Measurements from ENCODE around the gene RELCH. TPM values are rescaled to one million over a fixed set of nuclear protein-coding genes. Genes with fewer than 3 reads are reported as not detected.

The RELCH gene
- total and polyA plus RNA-seq, 8 donors, result 23.8 to 40.7 (median 34.1) TPM

GRCh38 chr18:62321201-62321600 is 134.1 kb downstream of the RELCH start:
- ATAC-seq, result no peak
- Histone ChIP-seq H3K27me3 (peaks cover 12 to 45% of the 10 kb centered on the region in 2 donors), H3K36me3 (no peaks in the 10 kb centered on the region), H3K4me1 (peaks cover 0 to 17% of the 10 kb centered on the region in 2 donors), H3K9me3 (no peaks in the 10 kb centered on the region), H3K4me3 (no peak overlapping the region), H3K27ac (no peak overlapping the region)
- intact Hi-C loops (cut with DNase I), result no loop called here
- no peak for DNase-seq
- TF ChIP-seq, protein P1, sequence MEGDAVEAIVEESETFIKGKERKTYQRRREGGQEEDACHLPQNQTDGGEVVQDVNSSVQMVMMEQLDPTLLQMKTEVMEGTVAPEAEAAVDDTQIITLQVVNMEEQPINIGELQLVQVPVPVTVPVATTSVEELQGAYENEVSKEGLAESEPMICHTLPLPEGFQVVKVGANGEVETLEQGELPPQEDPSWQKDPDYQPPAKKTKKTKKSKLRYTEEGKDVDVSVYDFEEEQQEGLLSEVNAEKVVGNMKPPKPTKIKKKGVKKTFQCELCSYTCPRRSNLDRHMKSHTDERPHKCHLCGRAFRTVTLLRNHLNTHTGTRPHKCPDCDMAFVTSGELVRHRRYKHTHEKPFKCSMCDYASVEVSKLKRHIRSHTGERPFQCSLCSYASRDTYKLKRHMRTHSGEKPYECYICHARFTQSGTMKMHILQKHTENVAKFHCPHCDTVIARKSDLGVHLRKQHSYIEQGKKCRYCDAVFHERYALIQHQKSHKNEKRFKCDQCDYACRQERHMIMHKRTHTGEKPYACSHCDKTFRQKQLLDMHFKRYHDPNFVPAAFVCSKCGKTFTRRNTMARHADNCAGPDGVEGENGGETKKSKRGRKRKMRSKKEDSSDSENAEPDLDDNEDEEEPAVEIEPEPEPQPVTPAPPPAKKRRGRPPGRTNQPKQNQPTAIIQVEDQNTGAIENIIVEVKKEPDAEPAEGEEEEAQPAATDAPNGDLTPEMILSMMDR (IDR thresholded peaks at IDR 0.05), result no peak

GRCh38 chr18:62323483-62324180 is 136.6 kb downstream of the RELCH start:
- intact Hi-C loops (cut with DNase I), result no loop called here
- H3K36me3 ChIP-seq, result no peaks in the 10 kb centered on the region
- H3K27me3 ChIP-seq, result peaks cover 30 to 69% of the 10 kb centered on the region in 2 donors
- no peaks in the 10 kb centered on the region for H3K9me3 ChIP-seq
- DNase-seq, result no peak
- H3K4me3 ChIP-seq, result no peak overlapping the region
- no peak for ATAC-seq
- H3K27ac ChIP-seq, result no peak overlapping the region
- TF ChIP-seq, protein P1 (IDR thresholded peaks at IDR 0.05), result no peak
- H3K4me1 ChIP-seq, result peaks cover 0 to 26% of the 10 kb centered on the region in 2 donors

DNA sequence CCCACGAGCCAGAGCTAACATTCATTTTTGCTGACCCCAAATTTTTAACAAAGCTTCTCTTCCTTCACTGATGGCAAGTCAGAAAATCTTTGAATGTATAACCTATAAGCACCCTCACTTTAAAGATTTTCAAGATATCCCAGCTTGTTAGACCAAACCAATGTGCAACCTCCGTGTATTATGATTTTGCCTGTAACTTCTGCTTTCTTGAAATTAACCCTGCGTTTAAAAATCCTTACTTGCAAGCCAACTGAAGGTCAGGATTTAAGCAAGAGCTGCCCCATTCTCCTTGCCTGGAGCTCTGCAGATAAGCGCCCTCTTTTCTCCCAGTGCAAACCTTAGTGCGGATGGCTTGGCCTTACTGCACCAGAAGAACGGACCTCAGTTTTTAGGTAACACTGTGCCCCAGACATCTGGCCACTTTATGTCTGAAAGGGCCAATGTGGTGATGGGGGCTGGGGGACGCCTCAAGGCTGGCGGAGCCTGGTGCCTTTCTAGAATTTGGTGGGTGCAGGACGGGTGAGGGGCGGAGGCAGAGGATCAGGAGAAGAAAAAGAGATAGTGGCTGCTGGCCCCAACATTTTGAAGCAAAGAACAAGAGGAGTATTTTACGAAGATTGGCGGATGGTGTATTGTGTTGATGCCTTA is 137.2 kb downstream of the RELCH start:
- H3K9me3 ChIP-seq, result no peaks in the 10 kb centered on the region
- intact Hi-C loops (cut with DNase I), result no loop called here
- H3K4me1 ChIP-seq, result peaks cover 2 to 26% of the 10 kb centered on the region in 2 donors
- H3K27ac ChIP-seq, result no peak overlapping the region
- no peaks in the 10 kb centered on the region for H3K36me3 ChIP-seq
- peak overlapping the region in 1 of 2 donors; percentile 36 for H3K4me3 ChIP-seq
- TF ChIP-seq, protein P1 (IDR thresholded peaks at IDR 0.05), result no peak
- DNase-seq (no peak), ATAC-seq (no peak)
- H3K27me3 ChIP-seq, result peaks cover 30 to 76% of the 10 kb centered on the region in 2 donors

GRCh38 chr18:62324917-62325805 is 138.1 kb downstream of the RELCH start, which contains the start of gene TNFRSF11A:
TNFRSF11A (plus strand) TSS chr18:62325310; CDS start chr18:62325353, 43 bp downstream.
- peaks cover 8 to 35% of the 10 kb centered on the region in 2 donors for H3K4me1 ChIP-seq
- peak within 1 kb of the TSS; percentile 22 to 59 for H3K4me3 ChIP-seq
- H3K27ac ChIP-seq, result no peak within 1 kb of the TSS
- no peaks in the 10 kb centered on the region for H3K9me3 ChIP-seq
- H3K36me3 ChIP-seq, result no peaks in the 10 kb centered on the region
- peak; percentile 87 for ATAC-seq
- TF ChIP-seq, protein P1 (IDR thresholded peaks at IDR 0.05), result peak in 1 of 2 donors; percentile 17
- intact Hi-C loops (cut with DNase I), result no loop called here
- H3K27me3 ChIP-seq, result peaks cover 30 to 82% of the 10 kb centered on the region in 2 donors
- DNase-seq, result peak in 3 of 4 donors; percentile 14 to 85 (median 37)

Data from left lung (tissue), 10 donors.